SKM-1 (cell line): ENCODE results near the gene KLHDC7B.
"Not testable (repeated sequence)": the region's sequence is repeated elsewhere in the genome, so short reads cannot be mapped to it uniquely, and the experiment has no call there.

Experiments used
- DNase-seq: peaks from one replicate; lab custom pipeline; 2025; ENCODE audit not compliant: unreplicated experiment; lab: John Stamatoyannopoulos, UW

KLHDC7B gene

GRCh38 chr22:50529416-50529896 is 16.2 kb upstream of the KLHDC7B start:
- no peak for DNase-seq

GRCh38 chr22:50529897-50530579 is 15.7 kb upstream of the KLHDC7B start, which contains the start of gene TYMP:
Gene TYMP, minus strand, starts transcription at chr22:50530012. Its CDS starts 303 bp downstream, at chr22:50529709.
- peak; percentile 58 for DNase-seq

GRCh38 chr22:50530580-50530876 is 15.2 kb upstream of the KLHDC7B start:
- DNase-seq = no peak

DNA sequence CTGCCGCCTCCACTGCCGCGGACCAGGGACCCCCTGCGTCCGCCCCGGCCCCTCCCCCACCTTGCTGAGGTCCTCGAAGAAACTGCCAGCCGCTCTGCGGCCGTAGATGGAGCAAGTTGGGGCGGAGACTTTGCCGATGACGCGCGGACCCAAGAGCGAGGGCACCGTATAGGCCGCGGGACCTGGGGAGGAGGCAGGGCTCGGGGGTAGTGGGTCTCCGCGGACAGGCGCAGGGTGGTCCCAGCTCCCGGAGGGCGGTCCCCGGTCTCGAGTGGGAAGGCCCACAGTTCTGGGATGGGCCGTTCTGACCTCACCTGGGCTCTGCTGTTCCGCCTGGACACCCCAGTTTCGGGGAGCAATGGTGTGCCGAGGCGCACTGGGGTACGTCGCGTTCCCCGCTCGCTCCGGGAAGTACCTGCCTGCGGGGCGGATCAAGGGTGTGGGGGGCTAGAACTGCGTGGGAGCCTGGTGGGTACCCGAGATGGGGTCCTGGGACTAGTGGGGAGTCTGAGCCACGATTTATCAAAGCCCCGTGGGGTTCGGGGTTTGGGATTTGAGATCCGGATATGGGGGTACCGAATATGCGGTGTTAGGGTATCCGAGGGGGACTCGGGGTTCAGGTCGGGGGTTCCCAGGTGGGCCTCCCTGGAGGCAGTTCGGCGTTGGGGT is 14.7 kb upstream of the KLHDC7B start:
- DNase-seq = no peak

- DNase-seq = no peak
These were observed 14.1 kb upstream of the KLHDC7B start for GRCh38 chr22:50531546-50531961.

DNA sequence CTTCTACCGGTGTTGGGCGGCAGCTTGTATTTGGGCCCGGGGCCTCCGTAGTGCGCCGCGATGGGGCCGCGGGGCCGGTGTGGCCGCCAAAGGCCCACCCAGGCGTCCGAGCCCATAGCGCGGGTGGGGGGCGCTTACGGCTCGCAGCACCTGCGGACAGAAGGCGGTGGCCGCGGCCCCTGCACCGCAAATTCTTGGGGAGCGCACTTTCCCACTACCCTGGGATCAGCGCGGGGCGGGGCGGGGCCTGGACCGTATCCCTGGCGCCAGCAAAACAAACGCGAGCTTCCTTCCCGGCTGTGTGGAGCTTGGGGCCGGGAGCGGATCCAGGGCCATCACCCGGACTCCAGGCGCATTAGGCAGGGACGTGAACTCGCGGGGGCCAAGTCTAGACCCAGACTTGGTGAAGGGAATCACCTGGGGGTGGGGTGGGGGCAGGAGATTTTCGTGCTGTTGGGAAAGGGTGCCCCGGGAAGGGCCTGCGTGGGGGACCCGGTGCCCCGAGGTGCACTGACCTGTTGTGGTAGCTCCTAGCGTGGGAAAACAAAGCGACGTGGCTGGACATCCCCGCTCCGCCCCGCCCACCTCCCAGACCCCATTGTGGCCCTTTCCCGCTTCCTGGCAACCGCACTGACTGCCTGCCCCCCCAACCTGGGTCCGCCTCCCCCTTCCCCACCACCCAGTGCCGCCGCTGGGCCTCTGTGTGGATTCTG is 13.6 kb upstream of the KLHDC7B start:
- DNase-seq = no peak

- DNase-seq = no peak
These were observed 12.6 kb upstream of the KLHDC7B start for GRCh38 chr22:50532824-50533796.

DNA sequence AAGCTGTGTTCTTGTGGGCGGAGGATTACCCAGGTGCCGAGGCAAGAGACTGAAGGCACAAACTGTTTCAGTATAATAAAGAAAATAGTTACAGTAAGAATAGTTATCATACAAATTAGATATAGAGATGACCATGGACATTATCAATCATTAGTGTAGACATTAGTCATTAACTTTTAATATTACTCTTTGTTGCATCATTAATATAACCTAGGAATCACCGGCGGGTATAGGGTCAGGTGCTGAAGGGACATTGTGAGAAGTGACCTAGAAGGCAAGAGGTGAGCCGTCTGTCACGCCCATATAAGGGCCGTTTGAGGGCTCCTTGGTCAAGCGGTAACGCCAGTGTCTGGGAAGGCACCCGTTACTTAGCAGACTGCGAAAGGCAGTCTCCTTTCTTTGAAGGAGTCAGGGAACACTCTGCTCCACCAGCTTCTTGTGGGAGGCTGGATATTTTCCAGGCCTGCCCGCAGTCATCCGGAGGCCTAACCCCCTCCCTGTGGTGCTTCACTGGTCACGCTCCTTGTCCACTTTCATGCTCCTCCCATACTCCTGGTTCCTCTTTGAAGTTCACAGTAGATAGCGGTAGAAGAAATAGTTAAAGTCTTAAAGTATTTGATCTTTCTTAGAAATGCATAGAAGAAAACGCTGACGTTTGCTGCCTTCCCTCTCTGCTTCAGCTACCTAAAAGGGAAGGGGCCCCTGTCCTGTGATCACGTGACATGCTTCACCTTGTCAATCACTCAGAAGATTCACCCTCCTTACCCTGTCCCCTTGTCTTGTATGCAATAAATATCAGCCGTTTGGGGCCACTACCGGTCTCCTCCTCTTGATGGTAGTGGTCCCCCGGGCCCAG is 11.6 kb upstream of the KLHDC7B start:
- DNase-seq = not testable (repeated sequence)

GRCh38 chr22:50535113-50535512 is 10.6 kb upstream of the KLHDC7B start:
- no peak for DNase-seq

DNA sequence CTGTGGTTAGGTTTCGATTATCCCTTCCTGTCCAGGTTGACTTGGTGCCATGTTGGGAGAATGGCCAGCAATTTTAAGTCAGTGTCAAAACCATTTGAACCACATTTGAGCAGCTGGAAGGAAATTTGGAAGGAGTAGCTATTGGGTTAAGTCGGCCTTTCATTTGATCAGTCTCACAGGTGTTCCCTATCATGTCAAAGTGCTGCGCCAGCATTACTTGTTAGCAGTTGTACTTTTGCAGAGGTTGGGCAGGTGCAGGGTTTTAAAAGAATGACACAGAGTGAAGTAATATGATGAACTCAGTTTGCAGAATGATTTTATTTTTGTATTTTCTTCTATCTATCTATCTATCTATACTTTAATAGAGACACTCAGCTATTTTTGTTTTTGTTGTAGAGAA is 9.5 kb upstream of the KLHDC7B start:
- DNase-seq = no peak

DNA sequence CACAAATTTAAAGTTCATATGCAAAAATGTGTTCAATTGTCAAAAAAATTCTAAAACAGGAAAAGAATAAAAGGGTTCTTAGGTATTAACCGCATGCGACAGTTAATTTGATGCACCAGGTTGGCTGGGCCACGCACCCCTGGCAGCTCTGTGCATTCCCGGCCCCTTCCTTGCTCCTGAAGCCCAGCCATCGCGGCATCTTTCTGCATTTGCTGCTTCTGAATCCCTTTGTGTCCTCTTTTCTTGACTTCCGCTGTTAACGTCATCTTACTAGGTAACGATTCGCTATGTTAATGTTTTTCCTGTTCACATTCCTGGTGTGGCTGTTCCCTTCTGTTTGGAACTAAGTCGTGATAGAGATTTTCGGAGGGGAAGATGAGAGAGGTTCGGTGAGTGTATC is 7.9 kb upstream of the KLHDC7B start:
- DNase-seq = no peak

- no peak for DNase-seq
These were observed 5.3 kb upstream of the KLHDC7B start for GRCh38 chr22:50540381-50540780.

DNA sequence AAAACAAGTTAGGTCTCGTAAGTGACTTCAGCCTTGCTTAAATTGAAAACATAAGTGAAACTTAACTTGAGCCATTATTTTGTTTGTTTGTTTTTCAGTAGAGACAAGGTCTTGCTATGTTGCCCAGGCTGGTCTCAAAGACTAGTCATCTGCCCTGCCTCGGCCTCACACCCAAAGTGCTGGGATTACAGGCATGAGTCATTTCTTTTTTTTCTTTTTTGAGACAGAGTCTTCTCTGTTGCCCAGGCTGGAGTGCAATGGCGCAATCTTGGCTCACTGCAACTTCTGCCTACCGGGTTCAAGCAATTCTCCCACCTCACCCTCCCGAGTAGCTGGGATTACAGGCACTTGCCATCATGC is 4.1 kb upstream of the KLHDC7B start:
- DNase-seq = peak; percentile 68

GRCh38 chr22:50542416-50542927 is 3.2 kb upstream of the KLHDC7B start:
- DNase-seq = peak; percentile 28

DNA sequence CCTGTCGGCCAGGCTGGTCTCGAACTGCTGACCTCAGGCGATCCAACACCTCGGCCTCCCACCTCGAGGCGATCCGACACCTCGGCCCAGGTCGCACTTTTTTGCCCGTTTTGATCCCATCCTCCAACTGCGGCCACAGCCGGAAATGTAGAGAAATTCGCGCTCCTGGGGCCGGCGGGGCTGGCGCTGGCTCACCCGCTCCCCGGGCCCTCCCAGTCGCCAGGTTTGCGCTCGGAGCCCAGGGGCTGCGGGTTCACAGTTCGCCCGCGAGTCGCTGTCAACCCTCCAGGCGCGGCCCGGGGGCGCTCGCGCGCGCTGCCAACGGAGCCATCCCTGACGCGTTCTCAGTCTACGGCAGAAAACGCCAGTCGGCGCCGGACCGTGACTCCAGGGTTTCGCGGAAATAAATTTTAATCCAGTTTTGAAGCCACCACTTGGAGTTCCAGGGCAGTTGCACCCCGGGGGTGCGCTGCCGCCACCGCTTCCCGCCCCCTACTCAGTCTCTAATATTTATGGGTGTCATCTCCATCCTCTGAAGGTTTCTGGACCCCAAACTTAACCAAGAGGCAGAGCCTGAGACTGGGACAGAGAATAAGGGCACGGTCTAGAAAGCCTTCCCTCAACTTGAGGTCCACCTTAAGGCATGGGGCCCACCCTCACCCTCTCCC is 1.5 kb upstream of the KLHDC7B start:
- DNase-seq = no peak

- no peak for DNase-seq
These were observed 899 bp upstream of the KLHDC7B start for GRCh38 chr22:50544746-50545253.

DNA sequence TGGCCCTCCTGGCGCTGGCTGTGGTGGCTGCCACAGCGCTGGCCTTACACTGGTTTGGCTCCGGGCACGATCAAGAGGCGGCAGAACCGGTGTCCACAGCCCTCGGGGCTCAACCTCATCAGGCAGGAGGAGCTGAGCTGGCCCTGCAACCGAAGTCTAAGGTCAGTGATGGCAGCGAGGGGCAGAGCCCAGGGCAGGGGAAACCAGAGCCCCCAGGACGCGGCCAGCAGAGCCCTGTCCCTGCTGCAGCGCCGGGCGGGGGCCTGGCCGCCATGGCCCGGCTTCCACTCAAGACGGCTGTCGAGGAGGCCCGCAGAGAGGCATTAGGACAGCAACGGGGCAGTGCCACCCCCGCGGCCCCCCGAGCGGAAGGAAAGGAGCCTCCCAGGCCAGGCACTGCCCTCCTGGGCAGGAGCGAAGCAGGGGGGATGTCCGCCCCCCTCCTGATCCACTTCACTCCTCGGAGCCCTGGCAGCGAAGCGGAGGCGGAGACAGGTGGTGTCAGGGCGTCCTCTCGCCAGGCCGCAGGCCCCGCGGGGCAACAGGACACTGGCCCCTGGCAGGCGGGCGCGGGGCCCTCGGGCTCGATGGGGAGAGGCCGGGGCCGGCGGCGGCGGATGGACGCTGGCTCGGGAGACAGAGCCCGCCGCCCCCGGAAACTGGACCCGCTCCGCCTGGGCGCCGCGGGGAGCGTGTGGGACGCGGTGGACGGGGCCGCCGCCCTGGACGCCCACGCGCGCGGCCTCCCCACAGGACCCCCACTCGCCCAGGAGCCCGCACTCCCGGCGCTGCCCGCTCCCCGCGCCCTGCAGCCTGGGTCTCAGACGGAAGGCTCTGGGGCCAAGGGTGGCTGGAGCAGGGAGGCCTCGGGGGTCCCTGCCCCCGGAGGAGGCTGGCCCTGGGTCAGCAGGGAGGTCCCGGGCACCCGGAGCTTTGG is 895 bp downstream of the KLHDC7B start:
- DNase-seq = no peak
